ENCODE data around the gene GRB2. TPM values are rescaled to one million over a fixed set of nuclear protein-coding genes. Genes with fewer than 3 reads are reported as not detected.

GRB2 gene
- total and polyA plus RNA-seq, 2 donors (not counting 1 experiment from before 2014, with no cell fraction given) = 114 to 219 TPM

DNA sequence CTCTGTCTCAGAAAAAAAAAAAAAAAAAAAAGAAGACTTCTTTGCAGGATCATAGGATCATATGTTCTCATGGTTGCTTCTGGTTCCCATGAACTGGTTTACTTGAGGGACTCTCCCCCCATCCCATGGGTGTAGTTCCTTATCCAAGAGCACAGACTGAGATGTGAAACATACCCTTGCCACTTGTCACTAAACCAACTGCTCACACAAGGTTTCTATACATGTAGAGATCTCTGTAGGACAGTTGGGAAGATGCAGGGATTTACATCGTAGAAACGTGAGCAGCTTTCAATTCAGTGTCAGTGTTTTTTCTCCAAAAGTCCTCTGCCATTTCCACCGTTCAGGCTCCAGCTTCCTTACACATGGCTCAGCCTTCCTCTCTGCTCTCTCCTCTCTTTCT is 39.8 kb upstream of the GRB2 start:
- H3K27ac ChIP-seq (ENCODE audit: low read length in 2 of 2) = no peak overlapping the region
- DNase-seq = no peak
- no peak for TF ChIP-seq EZH2 (IDR thresholded peaks at IDR 0.05; ENCODE audit: borderline replicate concordance, insufficient read depth, low read depth, low read length, poor library complexity, severe bottlenecking)
- no peak for TF ChIP-seq CTCF (IDR thresholded peaks at IDR 0.05)
- no peaks in the 10 kb centered on the region for H3K9me3 ChIP-seq (ENCODE audit: control extremely low read depth in 1 of 3, control insufficient read depth in 2 of 3, insufficient read depth in 1 of 3, low read length in 2 of 3)
- no peak overlapping the region for H3K4me3 ChIP-seq (ENCODE audit: control extremely low read depth in 1 of 5, extremely low read depth in 1 of 5, insufficient read depth in 1 of 5, low read depth in 2 of 5, low read length in 4 of 5)
- Mint-ChIP-seq H3K4me1 (no peaks in the 10 kb centered on the region), H3K9me3 (ENCODE audit: insufficient read depth) (no peaks in the 10 kb centered on the region), H3K27ac (no peak overlapping the region), H3K27me3 (no peaks in the 10 kb centered on the region), H3K4me3 (no peak overlapping the region)
- intact Hi-C loops (cut with micrococcal nuclease) = no loop called here
- no peak overlapping the region for H3K9ac ChIP-seq (ENCODE audit: low read length)
- H2AFZ ChIP-seq (ENCODE audit: insufficient read depth, low read depth, low read length, poor library complexity, severe bottlenecking) = no peak overlapping the region
- ChIA-PET POLR2A (no interaction called here), CTCF (interaction anchor here (1.2 kb wide), 1 partner anchor 12 kb away, joined by 3 read pairs; the partner anchor contains the start of gene TMEM94)
- H3K27me3 ChIP-seq (replicated peaks in 1 of 4; ENCODE audit: control extremely low read depth in 1 of 4, control insufficient read depth in 3 of 4, insufficient read depth in 4 of 4, low read length in 3 of 4) = no peaks in the 10 kb centered on the region
- no CpG with 5 or more reads among the region's 3 CpGs for WGBS (ENCODE audit: insufficient coverage)
- no peaks in the 10 kb centered on the region for H3K36me3 ChIP-seq (replicated peaks in 1 of 2; ENCODE audit: control extremely low read depth in 1 of 2, control insufficient read depth in 1 of 2, extremely low read depth in 1 of 2, insufficient read depth in 2 of 2, low read length in 1 of 2)
- H3K4me1 ChIP-seq (ENCODE audit: control insufficient read depth in 2 of 2, insufficient read depth in 2 of 2, low read length in 2 of 2) = no peaks in the 10 kb centered on the region
- H3K79me2 ChIP-seq (ENCODE audit: control insufficient read depth, insufficient read depth, low read length) = no peaks in the 10 kb centered on the region
- H3K4me2 ChIP-seq (replicated peaks; ENCODE audit: low read depth, low read length, poor library complexity, severe bottlenecking) = no peak overlapping the region
- H4K20me1 ChIP-seq (ENCODE audit: control insufficient read depth, insufficient read depth, low read length, poor library complexity, severe bottlenecking) = no peaks in the 10 kb centered on the region
- ATAC-seq (ENCODE audit: low read depth) = no peak

GRCh38 chr17:75442168-75443103 is 37.0 kb upstream of the GRB2 start:
- no peaks in the 10 kb centered on the region for H3K9me3 Mint-ChIP-seq (ENCODE audit: insufficient read depth)
- no peak overlapping the region for H3K27ac Mint-ChIP-seq
- no peaks in the 10 kb centered on the region for H3K27me3 Mint-ChIP-seq
- DNase-seq = no peak
- no peak for ATAC-seq (ENCODE audit: low read depth)
- Histone ChIP-seq H3K79me2 (ENCODE audit: control insufficient read depth, insufficient read depth, low read length) (no peaks in the 10 kb centered on the region), H3K36me3 (replicated peaks in 1 of 2; ENCODE audit: control extremely low read depth in 1 of 2, control insufficient read depth in 1 of 2, extremely low read depth in 1 of 2, insufficient read depth in 2 of 2, low read length in 1 of 2) (no peaks in the 10 kb centered on the region), H3K27me3 (replicated peaks in 1 of 4; ENCODE audit: control extremely low read depth in 1 of 4, control insufficient read depth in 3 of 4, insufficient read depth in 4 of 4, low read length in 3 of 4) (no peaks in the 10 kb centered on the region), H3K4me1 (ENCODE audit: control insufficient read depth in 2 of 2, insufficient read depth in 2 of 2, low read length in 2 of 2) (no peaks in the 10 kb centered on the region), H3K4me3 (ENCODE audit: control extremely low read depth in 1 of 5, extremely low read depth in 1 of 5, insufficient read depth in 1 of 5, low read depth in 2 of 5, low read length in 4 of 5) (no peak overlapping the region), H4K20me1 (ENCODE audit: control insufficient read depth, insufficient read depth, low read length, poor library complexity, severe bottlenecking) (no peaks in the 10 kb centered on the region), H3K27ac (ENCODE audit: low read length in 2 of 2) (no peak overlapping the region), H3K4me2 (replicated peaks; ENCODE audit: low read depth, low read length, poor library complexity, severe bottlenecking) (no peak overlapping the region), H3K9me3 (ENCODE audit: control extremely low read depth in 1 of 3, control insufficient read depth in 2 of 3, insufficient read depth in 1 of 3, low read length in 2 of 3) (no peaks in the 10 kb centered on the region), H3K9ac (ENCODE audit: low read length) (no peak overlapping the region), H2AFZ (ENCODE audit: insufficient read depth, low read depth, low read length, poor library complexity, severe bottlenecking) (no peak overlapping the region)
- H3K4me1 Mint-ChIP-seq = no peaks in the 10 kb centered on the region
- intact Hi-C loops (cut with micrococcal nuclease) = no loop called here
- no peak for TF ChIP-seq EZH2 (IDR thresholded peaks at IDR 0.05; ENCODE audit: borderline replicate concordance, insufficient read depth, low read depth, low read length, poor library complexity, severe bottlenecking)
- no peak for TF ChIP-seq CTCF (IDR thresholded peaks at IDR 0.05)
- no peak overlapping the region for H3K4me3 Mint-ChIP-seq
- ChIA-PET CTCF (interaction anchor here (1.3 kb wide), 1 partner anchor 311 kb away, joined by 4 read pairs; no protein-coding TSS in a partner anchor), POLR2A (no interaction called here)
- 100% methylated on average over 1 of the region's 4 CpGs for WGBS (ENCODE audit: insufficient coverage)

Measured in B cell (primary cell).